ENCODE measurements around the gene UNC119B.

UNC119B gene

GRCh38 chr12:120741476-120742421 is 31.5 kb downstream of the UNC119B start:
- no peak for DNase-seq

- no peak for DNase-seq
These were observed 34.8 kb downstream of the UNC119B start for GRCh38 chr12:120744922-120745493.

GRCh38 chr12:120748242-120748641 is 38.0 kb downstream of the UNC119B start:
- DNase-seq: no peak

- no peak for DNase-seq
These were observed 39.0 kb downstream of the UNC119B start for GRCh38 chr12:120749256-120749655.

GRCh38 chr12:120750806-120751205 is 40.5 kb downstream of the UNC119B start:
- DNase-seq: no peak

GRCh38 chr12:120751389-120751788 is 41.1 kb downstream of the UNC119B start:
- DNase-seq: no peak

- DNase-seq: no peak
These were observed 44.5 kb downstream of the UNC119B start for GRCh38 chr12:120754792-120755191.

GRCh38 chr12:120755269-120755668 is 45.0 kb downstream of the UNC119B start:
- no peak for DNase-seq

- no peak for DNase-seq
These were observed 47.0 kb downstream of the UNC119B start for GRCh38 chr12:120757226-120757742.

- no peak for DNase-seq
These were observed 47.7 kb downstream of the UNC119B start for GRCh38 chr12:120757949-120758348.

GRCh38 chr12:120758798-120759590 is 48.7 kb downstream of the UNC119B start:
- no peak for DNase-seq

GRCh38 chr12:120759591-120760348 is 49.5 kb downstream of the UNC119B start:
- no peak for DNase-seq

GRCh38 chr12:120760349-120761254 is 50.3 kb downstream of the UNC119B start:
- peak; percentile 35 for DNase-seq

- no peak for DNase-seq
These were observed 51.3 kb downstream of the UNC119B start for GRCh38 chr12:120761519-120761934.

GRCh38 chr12:120762086-120762485 is 51.8 kb downstream of the UNC119B start:
- no peak for DNase-seq

- DNase-seq: no peak
These were observed 53.0 kb downstream of the UNC119B start for GRCh38 chr12:120763250-120763649.

- no peak for DNase-seq
These were observed 54.6 kb downstream of the UNC119B start for GRCh38 chr12:120764816-120765215.

- DNase-seq: no peak
These were observed 56.3 kb downstream of the UNC119B start for GRCh38 chr12:120766566-120766965.

- no peak for DNase-seq
These were observed 57.1 kb downstream of the UNC119B start for GRCh38 chr12:120767071-120768024.

GRCh38 chr12:120771097-120771496 is 60.8 kb downstream of the UNC119B start:
- DNase-seq: no peak

Data from stimulated activated CD4-positive, alpha-beta T cell treated with anti-CD3 and anti-CD28 coated beads, Interleukin-1b, Interleukin-23, amount 100 ng/mL, for 48 hours (primary cell).